ENCODE data around the gene CENPT. TPM values are rescaled to one million over a fixed set of nuclear protein-coding genes. Genes with fewer than 3 reads are reported as not detected.

Gene CENPT
- total and polyA plus RNA-seq, 2 of the 13 experiments (the other 11 are each of a cell fraction or from before 2014, with no cell fraction given), result 40.9 to 43.3 TPM

- TF ChIP-seq PRDM15 (CRISPR knock-in tag; IDR thresholded peaks at IDR 0.05) (0 out of 2 replicates have a peak, but pooled peaks have one; percentile 17), ZNF724P (CRISPR knock-in tag; IDR thresholded peaks at IDR 0.05; ENCODE audit: borderline replicate concordance) (no peak), ZNF160 (CRISPR knock-in tag; IDR thresholded peaks at IDR 0.05) (peak; percentile 86), ATF6 (CRISPR knock-in tag; conservative IDR thresholded peaks at IDR 0.05) (peak; percentile 69; the same call in 1 of the 2 replicates), ZNF850 (CRISPR knock-in tag; conservative IDR thresholded peaks at IDR 0.05) (peak; percentile 91; the same call in 1 of the 2 replicates), ZNF326 (CRISPR knock-in tag; IDR thresholded peaks at IDR 0.05; ENCODE audit: borderline replicate concordance) (no peak; the same call in 1 of the 2 replicates), ZNF264 (CRISPR knock-in tag; IDR thresholded peaks at IDR 0.05) (no peak), ZNF263 (CRISPR knock-in tag; IDR thresholded peaks at IDR 0.05) (peak; percentile 48; the same call in 1 of the 2 replicates), ZSCAN25 (CRISPR knock-in tag; IDR thresholded peaks at IDR 0.05) (peak; percentile 84), NR2F6 (IDR thresholded peaks at IDR 0.05) (no peak; the same call in 1 of the 2 replicates), NR2F6 (CRISPR knock-in tag; IDR thresholded peaks at IDR 0.05) (peak; percentile 81), ZNF557 (CRISPR knock-in tag; IDR thresholded peaks at IDR 0.05) (0 out of 2 replicates have a peak, but pooled peaks have one; percentile 57), HOXA3 (CRISPR knock-in tag; IDR thresholded peaks at IDR 0.05) (peak; percentile 80), NFYB (CRISPR knock-in tag; IDR thresholded peaks at IDR 0.05) (no peak), ZNF3 (CRISPR knock-in tag; IDR thresholded peaks at IDR 0.05) (no peak; the same call in 1 of the 2 replicates), ZNF121 (CRISPR knock-in tag; IDR thresholded peaks at IDR 0.05) (peak; percentile 66), KLF12 (CRISPR knock-in tag; IDR thresholded peaks at IDR 0.05; ENCODE audit: borderline replicate concordance) (peak; percentile 96), TARDBP (CRISPR knock-in tag; IDR thresholded peaks at IDR 0.05) (peak; percentile 86), KLF15 (CRISPR knock-in tag; IDR thresholded peaks at IDR 0.05; ENCODE audit: borderline replicate concordance) (peak; percentile 71; the same call in 1 of the 2 replicates), ESRRA (CRISPR knock-in tag; IDR thresholded peaks at IDR 0.05; ENCODE audit: low read depth) (no peak), ARID4A (CRISPR knock-in tag; IDR thresholded peaks at IDR 0.05; ENCODE audit: borderline replicate concordance) (peak; percentile 99)
Observed at GRCh38 chr16:67872631-67873434, 25.3 kb upstream of the CENPT start, which contains the start of gene EDC4 (continued).
